Measurements from ENCODE around the gene SEC14L1.

GRCh38 chr17:77182205-77183172, 41.7 kb downstream of the SEC14L1 start:
- TF ChIP-seq, protein P1, sequence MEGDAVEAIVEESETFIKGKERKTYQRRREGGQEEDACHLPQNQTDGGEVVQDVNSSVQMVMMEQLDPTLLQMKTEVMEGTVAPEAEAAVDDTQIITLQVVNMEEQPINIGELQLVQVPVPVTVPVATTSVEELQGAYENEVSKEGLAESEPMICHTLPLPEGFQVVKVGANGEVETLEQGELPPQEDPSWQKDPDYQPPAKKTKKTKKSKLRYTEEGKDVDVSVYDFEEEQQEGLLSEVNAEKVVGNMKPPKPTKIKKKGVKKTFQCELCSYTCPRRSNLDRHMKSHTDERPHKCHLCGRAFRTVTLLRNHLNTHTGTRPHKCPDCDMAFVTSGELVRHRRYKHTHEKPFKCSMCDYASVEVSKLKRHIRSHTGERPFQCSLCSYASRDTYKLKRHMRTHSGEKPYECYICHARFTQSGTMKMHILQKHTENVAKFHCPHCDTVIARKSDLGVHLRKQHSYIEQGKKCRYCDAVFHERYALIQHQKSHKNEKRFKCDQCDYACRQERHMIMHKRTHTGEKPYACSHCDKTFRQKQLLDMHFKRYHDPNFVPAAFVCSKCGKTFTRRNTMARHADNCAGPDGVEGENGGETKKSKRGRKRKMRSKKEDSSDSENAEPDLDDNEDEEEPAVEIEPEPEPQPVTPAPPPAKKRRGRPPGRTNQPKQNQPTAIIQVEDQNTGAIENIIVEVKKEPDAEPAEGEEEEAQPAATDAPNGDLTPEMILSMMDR (IDR thresholded peaks at IDR 0.05; ENCODE audit: low read depth, low read length, missing input control) = no peak
- no peak for TF ChIP-seq REST (IDR thresholded peaks at IDR 0.05)
- TF ChIP-seq MAX (IDR thresholded peaks at IDR 0.05) = no peak
- no peak for TF ChIP-seq GABPA (IDR thresholded peaks at IDR 0.05 in 1 of 2, conservative IDR thresholded peaks at IDR 0.05 in 1 of 2)
- no peak for TF ChIP-seq YY1 (IDR thresholded peaks at IDR 0.05)
- TF ChIP-seq RAD21 (IDR thresholded peaks at IDR 0.05) = no peak
- TF ChIP-seq, protein P2, sequence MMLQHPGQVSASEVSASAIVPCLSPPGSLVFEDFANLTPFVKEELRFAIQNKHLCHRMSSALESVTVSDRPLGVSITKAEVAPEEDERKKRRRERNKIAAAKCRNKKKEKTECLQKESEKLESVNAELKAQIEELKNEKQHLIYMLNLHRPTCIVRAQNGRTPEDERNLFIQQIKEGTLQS (IDR thresholded peaks at IDR 0.05) = no peak
- no peak for TF ChIP-seq TAF1 (conservative IDR thresholded peaks at IDR 0.05)
- no peak for TF ChIP-seq EGR1 (IDR thresholded peaks at IDR 0.05; ENCODE audit: low read depth in 2 of 2)
